Smooth muscle cell (in vitro differentiated cells): ENCODE measurements around the gene HAO1. TPM values are rescaled to one million over a fixed set of nuclear protein-coding genes. Genes with fewer than 3 reads are reported as not detected.

Experiments
- DNase-seq: peaks from one replicate; lab custom pipeline; 2025; ENCODE audit not compliant: unreplicated experiment; lab: John Stamatoyannopoulos, UW
- H2AFZ ChIP-seq: fragments of 200-600 bp; sonication (generic); 2 replicates; pipeline ENCODE4 v1.6.0; 2016; ENCODE audit warnings: antibody characterized with exemption, low read depth, mild to moderate bottlenecking
- H3F3A ChIP-seq: fragments of 200-600 bp; sonication (generic); 2 replicates; pipeline ENCODE4 v1.6.0; 2017; ENCODE audit warnings: antibody characterized with exemption, low read depth
- H3K27ac ChIP-seq: fragments of 200-600 bp; sonication (generic); 2 replicates; pipeline ENCODE4 v1.5.1; 2016; ENCODE audit warnings: low read depth, mild to moderate bottlenecking
- H3K27me3 ChIP-seq: fragments of 200-600 bp; sonication (generic); 2 replicates; pipeline ENCODE4 v1.6.1; 2016; ENCODE audit warnings: low read depth, mild to moderate bottlenecking
- H3K36me3 ChIP-seq: fragments of 200-600 bp; sonication (generic); 2 replicates; pipeline ENCODE4 v1.5.1; 2016; ENCODE audit warnings: low read depth
- H3K4me1 ChIP-seq: fragments of 200-600 bp; sonication (generic); 2 replicates; pipeline ENCODE4 v1.5.1; 2016; ENCODE audit warnings: low read depth
- H3K4me2 ChIP-seq: fragments of 200-600 bp; sonication (generic); 2 replicates; pipeline ENCODE4 v1.6.0; 2016; ENCODE audit warnings: mild to moderate bottlenecking
- H3K4me3 ChIP-seq: fragments of 200-600 bp; sonication (generic); 2 replicates; pipeline ENCODE4 v1.5.1; 2016; ENCODE audit warnings: mild to moderate bottlenecking
- H3K79me2 ChIP-seq: fragments of 200-600 bp; sonication (generic); 2 replicates; pipeline ENCODE4 v1.6.0; 2016; ENCODE audit warnings: low read depth, mild to moderate bottlenecking
- H3K9ac ChIP-seq: fragments of 200-600 bp; sonication (generic); 2 replicates; pipeline ENCODE4 v1.6.0; 2016; ENCODE audit warnings: low read depth
- H3K9me3 ChIP-seq: fragments of 200-600 bp; sonication (generic); replicated peaks from 2 replicates; pipeline ENCODE4 v1.5.1; 2016; ENCODE audit warnings: low read depth
- H4K20me1 ChIP-seq: fragments of 200-600 bp; sonication (generic); 2 replicates; pipeline ENCODE4 v1.6.0; 2016; ENCODE audit warnings: low read depth
- WGBS: methylation state at CpG from one replicate; pipeline ENCODE4 v1.1.7; 2016; ENCODE audit warnings: low lambda C conversion rate; 5-methylcytosine and 5-hydroxymethylcytosine counted together
- polyA plus RNA-seq: library from polyadenylated mRNA; unstranded; fragments of >200 nt; fragmentation: Nextera tagmentation; extraction: Ambion mirVana; gene quantifications from 2 replicates; pipeline ENCODE4 v1.2.1, GENCODE V29; 2016
- total RNA-seq: library from RNA; depleted of rRNA; stranded (reverse); fragments of >200 nt; gene quantifications from 2 replicates; pipeline ENCODE4 v1.2.3, GENCODE V29; 2014
- TF ChIP-seq, protein P1 (sequence below): fragments of 200-600 bp; sonication (generic); IDR thresholded peaks from 2 replicates; pipeline ENCODE4 v1.5.1; 2017; ENCODE audit warnings: borderline replicate concordance, mild to moderate bottlenecking, antibody characterized with exemption; ENCODE audit not compliant: insufficient read depth, poor library complexity, severe bottlenecking

The HAO1 gene
- total and polyA plus RNA-seq, 2 experiments from 2014 or later: not detected

DNA sequence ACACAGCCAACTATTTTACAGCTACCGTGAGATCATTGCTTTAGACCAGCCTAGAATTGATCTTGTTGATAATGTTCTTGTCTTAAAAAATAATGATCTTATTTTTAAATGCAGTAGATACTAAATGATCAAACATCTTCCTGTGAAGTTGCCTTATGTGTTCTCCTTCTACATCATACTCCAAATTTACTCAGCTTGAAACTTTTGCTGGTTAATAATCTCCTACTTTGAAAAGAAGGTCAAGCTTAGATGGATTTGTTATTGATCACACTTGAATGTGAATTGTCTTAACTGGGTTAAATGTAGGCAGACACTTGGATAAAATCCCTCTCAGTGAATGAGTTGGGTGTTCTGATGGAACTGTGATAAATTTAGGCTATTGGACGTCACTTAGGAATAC lies 91.9 kb downstream of the HAO1 start:
- Histone ChIP-seq H3K4me1 (peaks cover 7% of the 10 kb centered on the region), H2AFZ (no peak overlapping the region), H4K20me1 (no peaks in the 10 kb centered on the region), H3K4me3 (no peak overlapping the region), H3K27ac (peak overlapping the region; percentile 47), H3K27me3 (no peaks in the 10 kb centered on the region), H3K79me2 (no peaks in the 10 kb centered on the region), H3K9ac (no peak overlapping the region), H3K9me3 (no peaks in the 10 kb centered on the region), H3K36me3 (no peaks in the 10 kb centered on the region), H3K4me2 (no peak overlapping the region), H3F3A (no peaks in the 10 kb centered on the region)
- TF ChIP-seq, protein P1, sequence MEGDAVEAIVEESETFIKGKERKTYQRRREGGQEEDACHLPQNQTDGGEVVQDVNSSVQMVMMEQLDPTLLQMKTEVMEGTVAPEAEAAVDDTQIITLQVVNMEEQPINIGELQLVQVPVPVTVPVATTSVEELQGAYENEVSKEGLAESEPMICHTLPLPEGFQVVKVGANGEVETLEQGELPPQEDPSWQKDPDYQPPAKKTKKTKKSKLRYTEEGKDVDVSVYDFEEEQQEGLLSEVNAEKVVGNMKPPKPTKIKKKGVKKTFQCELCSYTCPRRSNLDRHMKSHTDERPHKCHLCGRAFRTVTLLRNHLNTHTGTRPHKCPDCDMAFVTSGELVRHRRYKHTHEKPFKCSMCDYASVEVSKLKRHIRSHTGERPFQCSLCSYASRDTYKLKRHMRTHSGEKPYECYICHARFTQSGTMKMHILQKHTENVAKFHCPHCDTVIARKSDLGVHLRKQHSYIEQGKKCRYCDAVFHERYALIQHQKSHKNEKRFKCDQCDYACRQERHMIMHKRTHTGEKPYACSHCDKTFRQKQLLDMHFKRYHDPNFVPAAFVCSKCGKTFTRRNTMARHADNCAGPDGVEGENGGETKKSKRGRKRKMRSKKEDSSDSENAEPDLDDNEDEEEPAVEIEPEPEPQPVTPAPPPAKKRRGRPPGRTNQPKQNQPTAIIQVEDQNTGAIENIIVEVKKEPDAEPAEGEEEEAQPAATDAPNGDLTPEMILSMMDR: no peak
- WGBS: 76% methylated on average over 2 of the region's 2 CpGs
- DNase-seq: no peak

GRCh38 chr20:7843613-7844012 lies 96.6 kb downstream of the HAO1 start:
- no peak for DNase-seq
- Histone ChIP-seq H3F3A (peaks cover 13% of the 10 kb centered on the region), H3K4me3 (no peak overlapping the region), H3K4me2 (no peak overlapping the region), H3K9me3 (no peaks in the 10 kb centered on the region), H3K27ac (no peak overlapping the region), H3K36me3 (no peaks in the 10 kb centered on the region), H4K20me1 (no peaks in the 10 kb centered on the region), H3K79me2 (no peaks in the 10 kb centered on the region), H3K9ac (no peak overlapping the region), H3K4me1 (peaks cover 11% of the 10 kb centered on the region), H3K27me3 (no peaks in the 10 kb centered on the region), H2AFZ (no peak overlapping the region)
- TF ChIP-seq, protein P1: no peak

- Histone ChIP-seq H2AFZ (no peak overlapping the region), H3K9me3 (no peaks in the 10 kb centered on the region), H3F3A (peaks cover 13% of the 10 kb centered on the region), H3K36me3 (no peaks in the 10 kb centered on the region), H3K27ac (peak overlapping the region; percentile 95), H4K20me1 (no peaks in the 10 kb centered on the region), H3K4me1 (peaks cover 11% of the 10 kb centered on the region), H3K79me2 (no peaks in the 10 kb centered on the region), H3K4me2 (peak overlapping the region; percentile 26), H3K9ac (peak overlapping the region; percentile 53), H3K27me3 (no peaks in the 10 kb centered on the region), H3K4me3 (no peak overlapping the region)
- no peak for DNase-seq
- whole genome bisulfite sequencing: 0% methylated on average over 2 of the region's 2 CpGs
- TF ChIP-seq, protein P1: no peak
Measured at GRCh38 chr20:7841971-7842310, 98.3 kb downstream of the HAO1 start.

DNA sequence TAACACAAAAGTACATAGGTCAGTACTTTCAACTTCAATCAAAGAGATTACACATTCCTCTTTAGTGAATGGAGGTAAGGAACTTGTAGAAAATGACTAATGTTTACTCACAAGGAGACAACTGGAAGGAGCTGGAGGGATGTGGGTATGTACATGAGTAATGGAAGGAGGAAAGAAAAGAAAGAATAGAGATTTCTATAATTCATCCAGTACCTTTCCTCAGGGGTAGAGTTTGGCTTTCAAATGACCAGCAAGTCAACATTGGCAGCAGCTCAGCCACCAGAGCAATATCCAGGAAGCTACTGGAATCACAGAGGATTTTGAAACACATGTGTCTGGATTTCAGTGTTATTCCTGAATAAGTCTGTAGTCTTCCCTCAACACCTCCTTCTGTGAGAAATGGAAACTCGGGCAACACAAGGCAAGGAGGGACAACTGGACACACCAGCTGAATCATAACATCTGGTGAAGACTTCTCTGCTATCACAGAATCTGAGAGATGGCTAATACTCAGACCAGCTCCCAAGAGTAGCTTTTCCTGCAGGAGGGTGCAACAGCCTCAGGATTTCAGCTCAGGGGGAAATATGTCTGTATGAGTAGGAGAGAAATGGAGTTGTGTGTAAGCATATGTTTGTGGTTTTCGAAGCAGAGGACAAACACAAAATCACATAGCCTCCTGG lies 98.8 kb downstream of the HAO1 start:
- DNase-seq: no peak
- Histone ChIP-seq H3K4me3 (no peak overlapping the region), H3K4me1 (peaks cover 11% of the 10 kb centered on the region), H3K79me2 (no peaks in the 10 kb centered on the region), H3K27ac (peak overlapping the region; percentile 95), H3K27me3 (no peaks in the 10 kb centered on the region), H3K4me2 (peak overlapping the region; percentile 14), H4K20me1 (no peaks in the 10 kb centered on the region), H3K9ac (peak overlapping the region; percentile 53), H3K9me3 (no peaks in the 10 kb centered on the region), H3F3A (peaks cover 13% of the 10 kb centered on the region), H3K36me3 (no peaks in the 10 kb centered on the region), H2AFZ (no peak overlapping the region)
- TF ChIP-seq, protein P1: no peak
- WGBS: 53% methylated on average over 2 of the region's 2 CpGs
